ENCODE data around the gene NOD2.

Gene NOD2

DNA sequence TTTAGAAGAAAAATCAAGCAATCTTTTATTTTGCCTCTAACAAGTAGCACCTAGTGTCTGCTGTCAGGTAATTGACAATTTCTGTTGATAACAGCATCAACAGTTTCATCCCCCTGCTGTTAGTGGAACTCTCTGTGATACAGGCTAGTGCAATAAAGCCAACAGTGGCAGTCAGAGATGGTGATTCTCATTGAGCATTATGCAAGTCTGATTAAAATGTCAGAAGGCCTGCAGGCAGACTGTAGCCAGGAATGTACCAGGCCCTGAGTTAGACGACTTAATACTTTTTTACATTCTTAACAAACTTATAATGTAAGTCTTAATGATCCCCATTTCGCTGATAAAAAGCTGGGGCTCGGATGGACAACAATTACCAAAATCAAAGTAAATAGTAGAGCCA lies 63.1 kb downstream of the NOD2 start:
- H3K23ac ChIP-seq (ENCODE audit: low read depth, low read length, poor library complexity), result no peak overlapping the region
- no CpG with 5 or more reads among the region's 3 CpGs for WGBS, 2 donors (ENCODE audit: extremely low coverage in 2 of 2, insufficient read length in 2 of 2, insufficient replicate concordance in 1 of 2)
- no peak overlapping the region for H3K4me2 ChIP-seq (ENCODE audit: insufficient read depth, low read length, poor library complexity, severe bottlenecking)
- no peak overlapping the region for H2AK5ac ChIP-seq (ENCODE audit: low read depth, low read length)
- no peak for DNase-seq (ENCODE audit: low spot score)
- no peak overlapping the region for H3K9ac ChIP-seq (ENCODE audit: low read depth, low read length, poor library complexity)
- H3K36me3 ChIP-seq (replicated peaks in 1 of 2; ENCODE audit: control insufficient read depth in 2 of 2, insufficient read depth in 2 of 2, low read length in 2 of 2), result peaks cover 0 to 14% of the 10 kb centered on the region in 2 donors
- H2BK15ac ChIP-seq (ENCODE audit: low read length), result no peak overlapping the region
- no peak overlapping the region for H2BK5ac ChIP-seq (ENCODE audit: low read length)
- H3K18ac ChIP-seq (ENCODE audit: low read length), result no peak overlapping the region
- no peak overlapping the region for H3K14ac ChIP-seq (ENCODE audit: low read length)
- H3K27ac ChIP-seq (replicated peaks; ENCODE audit: low read length), result no peak overlapping the region
- H2AFZ ChIP-seq (ENCODE audit: low read length), result no peak overlapping the region
- no peak overlapping the region for H2BK120ac ChIP-seq (ENCODE audit: low read depth, low read length)
- H3K4me3 ChIP-seq (ENCODE audit: low read length in 2 of 2), result no peak overlapping the region
- H4K91ac ChIP-seq (ENCODE audit: low read depth, low read length, poor library complexity), result no peak overlapping the region
- no peaks in the 10 kb centered on the region for H3K4me1 ChIP-seq (ENCODE audit: control insufficient read depth in 2 of 2, insufficient read depth in 1 of 2, low read depth in 1 of 2, low read length in 2 of 2)
- no peaks in the 10 kb centered on the region for H3K9me3 ChIP-seq (replicated peaks in 1 of 2; ENCODE audit: control insufficient read depth in 2 of 2, insufficient read depth in 1 of 2, low read depth in 1 of 2, low read length in 2 of 2)
- no peak overlapping the region for H2BK12ac ChIP-seq (ENCODE audit: low read length)
- no peak overlapping the region for H4K8ac ChIP-seq (ENCODE audit: low read depth, low read length)
- no peaks in the 10 kb centered on the region for H3K79me1 ChIP-seq (ENCODE audit: low read depth, low read length)
- no peaks in the 10 kb centered on the region for H3K27me3 ChIP-seq (ENCODE audit: control insufficient read depth in 3 of 3, insufficient read depth in 3 of 3, low read depth in 1 of 3, low read length in 3 of 3)
- H3K4ac ChIP-seq (ENCODE audit: low read length), result no peak overlapping the region

DNA sequence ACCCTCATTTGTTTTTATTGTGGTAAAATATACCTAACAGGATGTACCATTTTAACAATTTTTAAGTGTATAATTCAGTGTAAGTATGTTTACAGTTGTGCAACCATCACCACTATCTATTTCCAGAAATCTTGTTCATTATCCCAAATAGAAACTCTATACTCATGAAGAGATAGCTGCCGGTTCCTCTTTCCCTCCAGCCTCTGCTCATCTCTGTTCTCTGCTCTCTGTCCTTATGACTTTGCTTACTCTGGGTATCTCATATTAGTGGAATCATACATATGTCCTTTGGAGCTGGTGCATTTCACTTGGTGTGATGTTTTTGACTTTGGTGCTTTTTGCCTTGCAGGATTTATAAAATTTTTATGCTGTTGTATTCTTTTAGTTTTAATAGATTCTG lies 67.9 kb downstream of the NOD2 start:
- no peaks in the 10 kb centered on the region for H3K27me3 ChIP-seq (ENCODE audit: control insufficient read depth in 3 of 3, insufficient read depth in 3 of 3, low read depth in 1 of 3, low read length in 3 of 3)
- H3K9ac ChIP-seq (ENCODE audit: low read depth, low read length, poor library complexity), result no peak overlapping the region
- H4K8ac ChIP-seq (ENCODE audit: low read depth, low read length), result no peak overlapping the region
- H3K4me1 ChIP-seq (ENCODE audit: control insufficient read depth in 2 of 2, insufficient read depth in 1 of 2, low read depth in 1 of 2, low read length in 2 of 2), result no peaks in the 10 kb centered on the region
- no peak overlapping the region for H3K18ac ChIP-seq (ENCODE audit: low read length)
- H3K9me3 ChIP-seq (replicated peaks in 1 of 2; ENCODE audit: control insufficient read depth in 2 of 2, insufficient read depth in 1 of 2, low read depth in 1 of 2, low read length in 2 of 2), result peaks cover 0 to 13% of the 10 kb centered on the region in 2 donors
- H4K91ac ChIP-seq (ENCODE audit: low read depth, low read length, poor library complexity), result no peak overlapping the region
- no peak overlapping the region for H3K23ac ChIP-seq (ENCODE audit: low read depth, low read length, poor library complexity)
- no peak for DNase-seq (ENCODE audit: low spot score)
- H2BK120ac ChIP-seq (ENCODE audit: low read depth, low read length), result no peak overlapping the region
- WGBS, 2 donors (ENCODE audit: extremely low coverage in 2 of 2, insufficient read length in 2 of 2, insufficient replicate concordance in 1 of 2), result no CpG with 5 or more reads among the region's 1 CpG
- H3K4ac ChIP-seq (ENCODE audit: low read length), result no peak overlapping the region
- no peak overlapping the region for H3K4me2 ChIP-seq (ENCODE audit: insufficient read depth, low read length, poor library complexity, severe bottlenecking)
- H3K79me1 ChIP-seq (ENCODE audit: low read depth, low read length), result no peaks in the 10 kb centered on the region
- H2BK12ac ChIP-seq (ENCODE audit: low read length), result no peak overlapping the region
- no peak overlapping the region for H2BK5ac ChIP-seq (ENCODE audit: low read length)
- H2AK5ac ChIP-seq (ENCODE audit: low read depth, low read length), result no peak overlapping the region
- H3K14ac ChIP-seq (ENCODE audit: low read length), result no peak overlapping the region
- no peak overlapping the region for H3K4me3 ChIP-seq (ENCODE audit: low read length in 2 of 2)
- no peak overlapping the region for H2AFZ ChIP-seq (ENCODE audit: low read length)
- no peak overlapping the region for H3K27ac ChIP-seq (replicated peaks; ENCODE audit: low read length)
- no peaks in the 10 kb centered on the region for H3K36me3 ChIP-seq (replicated peaks in 1 of 2; ENCODE audit: control insufficient read depth in 2 of 2, insufficient read depth in 2 of 2, low read length in 2 of 2)
- H2BK15ac ChIP-seq (ENCODE audit: low read length), result no peak overlapping the region

DNA sequence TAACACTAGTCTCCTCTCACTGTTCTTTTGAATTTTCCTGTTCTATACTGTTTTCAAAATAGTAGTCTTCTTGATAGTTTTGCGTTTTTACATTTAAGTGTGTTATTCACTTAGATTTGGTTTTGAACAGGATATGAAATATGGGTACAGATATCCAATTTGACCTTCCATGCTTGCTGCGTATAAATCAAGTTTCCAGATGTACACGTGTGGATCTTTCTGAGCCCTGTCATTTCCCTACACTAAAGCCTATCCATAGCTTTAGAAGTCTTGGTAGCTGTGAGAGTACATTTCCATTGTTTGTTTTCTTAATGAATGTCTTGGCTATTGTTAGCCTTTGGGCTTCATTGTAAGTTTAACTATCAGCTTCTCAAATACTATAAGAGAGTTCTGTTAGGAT lies 68.8 kb downstream of the NOD2 start:
- Histone ChIP-seq H3K9me3 (replicated peaks in 1 of 2; ENCODE audit: control insufficient read depth in 2 of 2, insufficient read depth in 1 of 2, low read depth in 1 of 2, low read length in 2 of 2) (peaks cover 0 to 22% of the 10 kb centered on the region in 2 donors), H3K4me3 (ENCODE audit: low read length in 2 of 2) (no peak overlapping the region), H2AFZ (ENCODE audit: low read length) (no peak overlapping the region), H3K4ac (ENCODE audit: low read length) (no peak overlapping the region), H3K23ac (ENCODE audit: low read depth, low read length, poor library complexity) (no peak overlapping the region), H2BK5ac (ENCODE audit: low read length) (no peak overlapping the region), H3K27me3 (ENCODE audit: control insufficient read depth in 3 of 3, insufficient read depth in 3 of 3, low read depth in 1 of 3, low read length in 3 of 3) (no peaks in the 10 kb centered on the region), H2BK120ac (ENCODE audit: low read depth, low read length) (no peak overlapping the region), H3K9ac (ENCODE audit: low read depth, low read length, poor library complexity) (no peak overlapping the region), H3K36me3 (replicated peaks in 1 of 2; ENCODE audit: control insufficient read depth in 2 of 2, insufficient read depth in 2 of 2, low read length in 2 of 2) (no peaks in the 10 kb centered on the region), H4K8ac (ENCODE audit: low read depth, low read length) (no peak overlapping the region), H3K79me1 (ENCODE audit: low read depth, low read length) (no peaks in the 10 kb centered on the region), H3K4me1 (ENCODE audit: control insufficient read depth in 2 of 2, insufficient read depth in 1 of 2, low read depth in 1 of 2, low read length in 2 of 2) (no peaks in the 10 kb centered on the region), H3K27ac (replicated peaks; ENCODE audit: low read length) (no peak overlapping the region), H3K4me2 (ENCODE audit: insufficient read depth, low read length, poor library complexity, severe bottlenecking) (no peak overlapping the region), H3K18ac (ENCODE audit: low read length) (no peak overlapping the region), H2BK15ac (ENCODE audit: low read length) (no peak overlapping the region), H2BK12ac (ENCODE audit: low read length) (no peak overlapping the region), H3K14ac (ENCODE audit: low read length) (no peak overlapping the region), H2AK5ac (ENCODE audit: low read depth, low read length) (no peak overlapping the region), H4K91ac (ENCODE audit: low read depth, low read length, poor library complexity) (no peak overlapping the region)
- DNase-seq (ENCODE audit: low spot score), result no peak
- no CpG with 5 or more reads among the region's 3 CpGs for WGBS, 2 donors (ENCODE audit: extremely low coverage in 2 of 2, insufficient read length in 2 of 2, insufficient replicate concordance in 1 of 2)

DNA sequence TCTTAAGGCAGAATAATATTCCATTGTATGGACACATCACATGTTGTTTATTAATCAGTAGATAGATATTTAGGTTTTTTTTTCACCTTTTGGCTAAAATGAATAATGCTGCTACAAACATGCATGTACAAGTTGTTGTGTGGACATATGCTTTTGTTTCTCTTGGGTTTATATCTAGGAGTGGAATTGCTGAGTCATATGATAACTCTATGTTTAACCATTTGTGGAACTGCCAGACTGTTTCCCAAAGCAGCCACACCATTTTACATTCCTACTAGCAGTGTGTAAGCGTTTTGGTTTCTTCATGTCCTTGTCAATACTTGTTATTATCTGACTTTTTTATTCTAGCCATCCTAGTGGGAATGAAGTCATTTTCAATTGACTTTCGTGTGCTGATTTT lies 69.8 kb downstream of the NOD2 start:
- H3K4ac ChIP-seq (ENCODE audit: low read length), result no peak overlapping the region
- H2AFZ ChIP-seq (ENCODE audit: low read length), result no peak overlapping the region
- H3K23ac ChIP-seq (ENCODE audit: low read depth, low read length, poor library complexity), result no peak overlapping the region
- no peaks in the 10 kb centered on the region for H3K36me3 ChIP-seq (replicated peaks in 1 of 2; ENCODE audit: control insufficient read depth in 2 of 2, insufficient read depth in 2 of 2, low read length in 2 of 2)
- no peaks in the 10 kb centered on the region for H3K27me3 ChIP-seq (ENCODE audit: control insufficient read depth in 3 of 3, insufficient read depth in 3 of 3, low read depth in 1 of 3, low read length in 3 of 3)
- no peak overlapping the region for H3K9ac ChIP-seq (ENCODE audit: low read depth, low read length, poor library complexity)
- no peak overlapping the region for H4K91ac ChIP-seq (ENCODE audit: low read depth, low read length, poor library complexity)
- H3K18ac ChIP-seq (ENCODE audit: low read length), result no peak overlapping the region
- H3K4me2 ChIP-seq (ENCODE audit: insufficient read depth, low read length, poor library complexity, severe bottlenecking), result no peak overlapping the region
- no peak overlapping the region for H2BK5ac ChIP-seq (ENCODE audit: low read length)
- no CpG with 5 or more reads among the region's 2 CpGs for WGBS, 2 donors (ENCODE audit: extremely low coverage in 2 of 2, insufficient read length in 2 of 2, insufficient replicate concordance in 1 of 2)
- no peak overlapping the region for H4K8ac ChIP-seq (ENCODE audit: low read depth, low read length)
- no peaks in the 10 kb centered on the region for H3K4me1 ChIP-seq (ENCODE audit: control insufficient read depth in 2 of 2, insufficient read depth in 1 of 2, low read depth in 1 of 2, low read length in 2 of 2)
- H2BK15ac ChIP-seq (ENCODE audit: low read length), result no peak overlapping the region
- H3K79me1 ChIP-seq (ENCODE audit: low read depth, low read length), result no peaks in the 10 kb centered on the region
- no peak overlapping the region for H3K27ac ChIP-seq (replicated peaks; ENCODE audit: low read length)
- no peak overlapping the region for H2AK5ac ChIP-seq (ENCODE audit: low read depth, low read length)
- H3K9me3 ChIP-seq (replicated peaks in 1 of 2; ENCODE audit: control insufficient read depth in 2 of 2, insufficient read depth in 1 of 2, low read depth in 1 of 2, low read length in 2 of 2), result peaks cover 0 to 22% of the 10 kb centered on the region in 2 donors
- no peak for DNase-seq (ENCODE audit: low spot score)
- no peak overlapping the region for H3K14ac ChIP-seq (ENCODE audit: low read length)
- H2BK12ac ChIP-seq (ENCODE audit: low read length), result no peak overlapping the region
- H2BK120ac ChIP-seq (ENCODE audit: low read depth, low read length), result no peak overlapping the region
- H3K4me3 ChIP-seq (ENCODE audit: low read length in 2 of 2), result no peak overlapping the region

Data from neuronal stem cell (in vitro differentiated cells).